GM18526 (cell line): Measurements from ENCODE around the gene NCAM2.

Source experiments
- POLR2A ChIP-seq: IDR thresholded peaks from 3 replicates; pipeline ENCODE4 v1.6.1; 2011; ENCODE audit not compliant: insufficient read length; ENCODE audit errors: extremely low read depth

Gene NCAM2

DNA sequence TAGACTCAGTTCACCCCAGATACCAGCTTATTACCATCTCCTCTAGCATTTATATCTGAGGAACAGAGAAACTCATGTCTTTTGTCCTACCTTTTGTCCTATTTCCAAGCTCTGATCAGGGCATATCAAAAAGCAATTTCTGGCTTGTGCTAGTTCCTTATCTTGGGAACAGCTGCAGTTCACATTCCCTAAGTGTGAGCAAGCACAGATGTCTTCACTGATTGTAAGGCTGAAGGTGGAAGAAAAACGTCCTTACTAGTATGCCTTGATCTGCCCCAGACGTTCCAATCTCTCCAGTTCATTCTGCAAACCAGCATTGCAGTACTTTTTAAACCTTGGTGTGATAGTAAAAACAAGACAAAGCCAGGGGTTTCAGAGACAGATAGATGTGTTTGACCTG lies 139.8 kb downstream of the NCAM2 start:
- TF ChIP-seq POLR2A: no peak

- TF ChIP-seq POLR2A: no peak
Observed at GRCh38 chr21:21146587-21147373, 148.6 kb downstream of the NCAM2 start.

GRCh38 chr21:21147374-21147745 lies 149.2 kb downstream of the NCAM2 start:
- TF ChIP-seq POLR2A: no peak

DNA sequence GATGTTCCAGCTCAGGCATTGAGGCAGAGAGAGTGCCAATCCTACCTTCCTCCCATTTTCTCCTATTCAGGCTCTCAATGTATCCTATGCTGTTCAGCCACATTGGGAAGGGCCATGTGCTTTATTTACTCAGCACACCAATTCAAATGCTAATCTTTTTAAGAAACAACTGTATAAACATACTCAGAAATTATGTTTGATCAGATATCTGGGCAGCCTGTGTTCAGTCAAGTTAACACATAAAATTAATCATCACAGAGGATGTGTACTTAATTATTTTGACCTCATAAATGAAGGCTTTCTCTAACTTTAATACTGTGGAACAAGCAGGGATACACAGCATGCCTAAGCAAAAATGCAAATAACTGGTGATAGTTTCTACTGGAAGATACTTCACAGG lies 149.8 kb downstream of the NCAM2 start:
- TF ChIP-seq POLR2A: no peak

DNA sequence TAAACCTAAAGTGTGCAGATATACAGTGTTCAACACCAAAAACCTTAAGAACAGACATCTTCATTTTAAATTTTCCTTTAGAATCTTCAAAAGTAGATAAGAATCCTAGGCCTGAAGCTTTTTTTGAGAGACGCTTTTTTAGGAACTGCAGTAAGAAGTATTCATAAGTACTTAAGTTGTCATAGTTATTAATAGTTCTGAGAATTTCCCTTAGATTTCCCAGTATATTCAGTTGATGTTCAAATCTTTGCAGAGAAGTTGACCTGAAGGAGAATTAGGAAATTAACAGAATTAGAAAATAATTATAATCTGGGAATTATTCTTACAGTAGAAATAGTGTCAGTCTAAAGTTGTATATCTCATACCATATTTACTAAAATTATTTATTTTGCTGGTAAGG lies 150.3 kb downstream of the NCAM2 start:
- no peak for TF ChIP-seq POLR2A

DNA sequence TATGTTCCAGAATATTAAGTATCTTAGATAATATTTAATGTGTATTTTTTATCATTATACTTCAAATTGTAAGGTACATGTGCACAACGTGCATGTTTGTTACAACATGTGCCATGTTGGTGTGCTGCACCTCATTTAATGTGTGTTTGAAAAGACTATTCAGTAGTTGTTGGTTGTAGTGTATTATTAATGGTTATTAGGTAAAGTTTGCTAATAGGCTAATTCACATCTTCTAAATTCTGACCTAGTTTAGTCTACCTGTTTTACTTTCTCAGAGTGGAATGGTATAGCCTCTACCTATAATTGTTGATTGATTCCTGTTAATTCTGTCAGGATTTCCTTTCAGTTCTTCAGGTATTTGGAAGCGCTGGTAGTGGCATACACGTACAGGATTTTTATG lies 153.0 kb downstream of the NCAM2 start:
- TF ChIP-seq POLR2A: no peak

DNA sequence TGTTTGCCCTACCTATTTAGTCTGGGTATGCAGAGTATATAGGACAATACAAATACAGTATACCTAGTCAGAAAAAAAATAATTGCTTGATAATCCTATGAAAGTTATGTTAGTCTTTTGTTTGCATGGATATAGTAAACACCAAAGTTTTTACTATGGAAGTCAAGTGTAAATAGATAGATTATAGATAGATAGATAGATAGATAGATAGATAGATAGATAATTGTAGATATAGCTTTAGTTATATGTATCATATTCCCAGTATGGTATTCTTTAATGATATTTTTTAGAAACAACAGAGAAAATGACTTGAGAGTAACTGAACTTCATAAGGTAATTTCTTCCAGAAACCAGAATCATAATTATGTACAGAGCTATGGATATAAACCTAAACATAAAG lies 158.2 kb downstream of the NCAM2 start:
- no peak for TF ChIP-seq POLR2A

- no peak for TF ChIP-seq POLR2A
Observed at GRCh38 chr21:21156957-21157356, 158.7 kb downstream of the NCAM2 start.

- no peak for TF ChIP-seq POLR2A
Observed at GRCh38 chr21:21158376-21158918, 160.2 kb downstream of the NCAM2 start.

DNA sequence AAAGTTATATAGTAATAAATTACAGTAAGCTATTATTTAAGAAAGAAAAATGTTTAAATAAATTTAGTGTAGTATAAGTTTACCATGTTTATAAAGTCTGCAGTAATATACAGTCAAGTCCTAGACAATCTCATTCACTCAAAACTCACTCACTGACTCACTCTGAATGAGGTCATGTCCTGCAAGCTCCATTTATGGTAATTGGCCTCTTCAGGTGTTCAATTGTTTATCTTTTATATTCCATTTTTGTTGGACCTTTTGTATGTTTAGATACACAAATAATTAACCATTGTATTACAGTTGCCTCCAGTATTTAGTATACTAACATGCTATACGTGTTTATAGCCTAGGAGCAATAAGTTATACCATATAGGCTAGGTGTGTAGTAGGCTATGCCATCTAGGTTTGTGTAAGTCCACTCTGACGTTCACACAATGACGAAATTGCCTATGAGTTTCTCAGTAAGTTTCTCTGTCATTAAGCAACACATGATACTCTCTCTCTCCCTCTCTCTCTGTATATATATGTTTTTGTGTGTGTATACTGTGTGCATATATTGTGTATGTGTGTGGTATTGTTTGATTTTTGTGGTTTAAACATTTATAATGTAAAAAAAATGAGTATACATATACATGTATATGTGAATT lies 161.2 kb downstream of the NCAM2 start:
- no peak for TF ChIP-seq POLR2A

DNA sequence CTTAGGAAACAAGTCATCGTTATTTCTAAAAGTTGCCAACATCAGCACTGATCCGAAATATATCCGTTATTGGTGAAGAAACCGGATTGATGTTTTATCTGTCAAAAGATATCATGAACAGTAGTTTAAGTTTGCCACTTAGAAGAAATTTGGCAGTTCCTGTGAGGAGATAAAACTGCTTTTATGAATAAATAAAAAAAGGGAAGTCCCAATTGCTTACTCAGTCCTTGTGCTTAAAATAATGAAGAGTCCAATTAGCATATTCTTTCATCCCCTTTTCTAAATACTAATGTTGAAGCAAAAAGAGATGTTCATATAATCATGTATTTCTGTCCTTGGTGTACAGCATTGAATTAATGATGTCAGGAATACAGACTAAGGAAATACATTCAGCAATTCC lies 164.6 kb downstream of the NCAM2 start:
- TF ChIP-seq POLR2A: no peak

DNA sequence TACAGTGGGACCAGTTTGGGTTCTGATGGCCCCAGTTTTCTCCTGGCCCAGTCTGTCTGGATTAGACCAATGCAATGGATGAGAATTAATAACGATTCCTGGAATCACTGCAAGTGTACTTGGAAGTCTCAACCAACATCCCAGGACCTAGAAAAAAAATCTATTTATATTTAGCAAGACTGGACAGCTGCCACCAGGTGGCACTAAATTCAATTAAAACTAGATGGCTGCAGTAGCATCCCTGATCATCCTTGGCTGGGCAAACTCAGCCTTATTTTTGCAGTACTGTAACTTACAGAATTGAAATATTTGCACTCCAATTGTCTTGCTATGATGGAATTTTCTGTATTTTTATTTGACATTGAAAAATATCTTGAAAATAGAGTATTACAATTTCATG lies 165.7 kb downstream of the NCAM2 start:
- TF ChIP-seq POLR2A: no peak

GRCh38 chr21:21165063-21165645 lies 166.9 kb downstream of the NCAM2 start:
- TF ChIP-seq POLR2A: no peak

DNA sequence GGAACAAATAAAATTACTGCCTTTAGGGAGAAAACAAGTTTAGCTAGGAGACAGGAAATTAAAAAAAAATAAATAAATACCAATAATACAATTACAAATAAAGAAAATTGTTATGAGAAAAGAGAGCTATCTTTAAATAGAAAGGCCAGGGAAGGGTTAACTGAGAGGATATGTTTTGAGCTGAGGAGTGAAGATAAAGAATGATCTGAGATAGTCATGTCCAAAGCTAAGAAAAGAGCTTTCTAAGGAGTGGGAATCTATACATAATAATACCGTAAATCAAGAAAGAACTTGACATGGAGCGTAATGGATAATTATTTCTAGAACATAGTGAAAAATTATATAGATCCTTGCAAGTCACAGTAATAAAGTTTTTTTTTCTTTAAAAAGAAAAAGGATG lies 176.5 kb downstream of the NCAM2 start:
- TF ChIP-seq POLR2A: no peak

GRCh38 chr21:21175798-21176334 lies 177.7 kb downstream of the NCAM2 start:
- TF ChIP-seq POLR2A: no peak

DNA sequence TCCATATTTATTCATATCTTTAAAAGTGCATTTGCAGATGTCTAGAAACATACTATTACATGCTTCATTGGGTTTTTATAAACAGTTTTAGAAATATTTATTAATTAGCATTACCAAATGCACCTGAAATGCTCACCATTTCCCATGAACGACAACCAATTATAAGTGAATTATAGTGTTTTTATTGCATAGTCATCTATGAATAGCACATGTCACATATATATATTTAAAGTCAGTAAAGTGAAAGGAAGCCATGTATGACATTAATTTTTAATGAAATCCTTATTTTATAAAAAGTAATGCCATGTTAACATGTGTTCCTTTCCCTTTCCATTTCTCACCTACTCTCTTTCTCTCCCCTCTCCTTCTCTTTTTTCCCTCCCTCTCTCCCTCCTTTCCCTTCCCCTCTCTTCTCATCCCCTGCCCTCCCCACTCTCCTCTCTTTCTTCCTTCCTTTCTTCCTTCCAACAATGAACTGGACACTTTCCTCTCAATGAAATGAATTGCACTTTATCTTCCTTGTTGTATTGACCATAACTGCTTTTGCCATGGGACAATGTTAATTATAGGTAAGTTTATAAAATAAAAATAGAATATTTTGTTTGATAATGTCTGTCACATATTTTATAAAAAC lies 179.3 kb downstream of the NCAM2 start:
- TF ChIP-seq POLR2A: no peak
